NCI-H748 (cell line): ENCODE data around the gene ADAMTS13.

Experiments used
- DNase-seq: peaks from one replicate; lab custom pipeline; 2025; ENCODE audit not compliant: unreplicated experiment; lab: John Stamatoyannopoulos, UW

Gene ADAMTS13

GRCh38 chr9:133505901-133506652, 83.9 kb downstream of the ADAMTS13 start:
- DNase-seq, result no peak

GRCh38 chr9:133506653-133507038, 84.5 kb downstream of the ADAMTS13 start:
- DNase-seq, result peak; percentile 62

GRCh38 chr9:133507246-133507965, 85.2 kb downstream of the ADAMTS13 start:
- DNase-seq, result no peak

- no peak for DNase-seq
Measured at GRCh38 chr9:133508046-133508445, 85.9 kb downstream of the ADAMTS13 start.
